NCI-H2196 (cell line): ENCODE measurements around the gene PAK6.

Experiments
- DNase-seq: peaks from one replicate; lab custom pipeline; 2025; ENCODE audit not compliant: unreplicated experiment; lab: John Stamatoyannopoulos, UW

PAK6 gene

GRCh38 chr15:40241269-40242212 is 2.7 kb downstream of the PAK6 start:
- no peak for DNase-seq

DNA sequence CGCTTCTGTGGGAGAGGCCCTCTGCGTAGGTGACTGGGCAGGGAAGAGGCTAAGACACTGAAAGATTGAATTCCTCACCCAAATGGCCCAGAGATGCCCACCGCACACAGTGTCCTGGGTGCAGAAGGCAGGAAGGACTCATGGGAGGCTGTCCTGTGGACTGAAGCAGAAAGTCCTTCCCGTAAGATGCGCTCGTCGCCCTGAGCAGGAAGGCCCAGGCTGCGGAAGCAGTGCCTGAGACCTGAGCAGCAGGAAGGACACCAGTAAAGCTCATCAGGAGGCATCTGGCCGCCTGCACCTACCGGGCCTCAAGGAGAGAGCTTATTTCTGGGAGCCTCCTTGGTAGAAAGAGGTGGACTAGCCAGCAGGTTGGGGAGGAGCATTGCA is 3.3 kb downstream of the PAK6 start:
- no peak for DNase-seq

DNA sequence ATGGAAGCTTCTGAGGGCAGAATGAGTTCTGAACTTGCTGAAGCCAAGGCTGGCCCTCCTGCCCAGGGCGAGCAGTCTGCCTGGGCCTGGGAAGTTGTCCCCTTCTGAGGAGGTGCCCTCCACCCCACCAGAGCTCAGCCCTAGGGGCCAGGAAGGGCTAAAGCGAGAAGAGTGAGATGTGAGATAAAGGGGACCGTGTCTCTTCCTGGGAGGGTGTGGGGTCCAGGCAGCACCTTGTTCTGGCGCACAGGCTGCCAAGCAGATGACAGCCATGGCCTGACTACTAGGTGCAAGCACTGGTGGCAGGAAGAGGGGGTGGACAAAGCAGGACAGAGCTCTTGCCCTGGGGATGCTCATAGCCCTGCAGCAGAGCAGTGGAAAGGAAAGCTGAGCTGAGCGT is 3.7 kb downstream of the PAK6 start:
- DNase-seq: no peak

DNA sequence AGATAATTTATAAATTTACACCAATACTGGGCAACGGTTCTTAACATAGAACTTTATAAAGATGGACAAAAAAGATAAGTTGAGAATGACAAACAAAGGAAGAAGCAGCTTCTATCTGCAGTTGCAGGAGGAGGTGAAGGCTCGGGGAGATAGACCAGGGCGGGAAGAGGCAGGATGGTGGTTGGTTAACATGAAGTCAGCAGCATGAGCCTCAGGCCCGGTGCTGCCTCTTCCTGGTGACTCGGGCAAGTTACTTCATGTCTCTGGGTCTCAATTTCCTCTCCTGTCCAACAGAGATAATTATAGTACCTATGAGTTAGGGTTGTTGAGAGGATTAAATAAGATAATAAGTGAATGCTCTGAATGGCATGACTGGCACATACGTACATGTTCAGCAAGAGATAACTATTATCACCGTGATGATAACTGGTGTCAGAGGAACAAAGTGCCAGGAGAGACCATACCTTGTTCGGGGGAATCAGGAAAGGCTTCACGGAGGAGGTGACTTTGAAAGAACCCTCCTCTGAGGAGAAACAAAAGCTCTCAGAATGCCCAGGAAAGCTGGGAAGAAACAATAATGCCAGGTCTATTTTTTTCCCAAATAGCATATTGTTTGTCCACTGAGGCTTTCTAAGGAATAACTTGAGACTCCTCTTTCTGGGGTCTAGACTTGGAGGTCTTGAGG is 4.4 kb downstream of the PAK6 start:
- no peak for DNase-seq

DNA sequence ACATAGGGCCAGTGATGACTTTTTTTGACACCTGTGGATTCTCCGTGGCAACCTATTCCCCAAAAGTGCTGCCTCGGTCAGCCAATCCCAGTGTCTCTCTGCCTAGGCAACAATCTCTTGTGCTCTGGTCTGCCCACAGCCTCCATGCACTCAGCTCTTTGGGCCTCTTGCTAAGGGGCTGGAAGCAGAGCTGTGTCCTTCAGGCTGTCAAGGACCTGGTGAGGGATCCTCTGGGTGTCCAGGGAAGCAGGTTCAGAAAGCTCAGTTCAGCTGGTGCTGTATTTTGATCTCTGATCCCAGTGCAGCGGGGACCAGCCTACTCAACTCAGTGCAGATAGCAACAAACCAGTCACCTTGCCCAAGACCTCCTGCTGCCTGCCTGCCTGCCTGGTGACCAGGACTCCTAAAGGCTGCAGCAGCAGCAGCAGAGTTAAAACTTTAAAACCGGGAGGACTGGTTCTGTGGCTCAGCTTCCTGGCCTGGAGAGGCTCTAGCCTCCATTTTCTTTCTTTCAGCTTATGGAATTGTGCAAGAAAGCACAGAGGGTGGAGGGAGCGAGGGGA is 6.2 kb downstream of the PAK6 start:
- no peak for DNase-seq

- no peak for DNase-seq
These were observed 7.0 kb downstream of the PAK6 start for GRCh38 chr15:40245666-40246450.

GRCh38 chr15:40246496-40247280 is 7.8 kb downstream of the PAK6 start:
- no peak for DNase-seq

DNA sequence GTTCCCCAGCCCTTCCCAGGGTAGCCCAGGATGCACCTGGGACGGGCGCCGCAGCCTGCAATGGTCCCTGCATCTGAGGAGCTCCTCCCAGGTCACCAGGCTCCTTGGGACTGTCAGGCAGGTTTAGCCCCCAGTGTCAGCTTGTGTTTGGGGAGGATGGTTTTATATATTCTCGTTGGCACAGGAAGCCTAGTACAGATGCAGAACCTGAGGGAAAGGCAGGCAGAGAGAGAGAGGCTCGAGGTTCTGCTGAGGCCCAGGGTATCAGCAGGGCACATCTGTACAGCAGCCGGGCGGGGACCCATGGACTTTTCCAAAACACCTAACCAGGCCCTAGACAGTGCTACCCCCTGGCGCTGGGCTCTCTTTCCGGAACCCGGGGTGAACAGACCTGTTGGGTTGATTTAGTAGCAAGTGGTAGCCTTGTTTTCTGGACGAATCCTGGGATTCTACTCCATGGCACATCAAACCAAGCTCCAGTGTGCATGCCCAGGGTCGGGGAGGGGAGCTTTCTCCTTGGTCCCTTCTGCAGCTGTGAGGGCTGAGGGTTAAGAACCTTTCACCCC is 8.6 kb downstream of the PAK6 start:
- no peak for DNase-seq

- DNase-seq: no peak
These were observed 9.3 kb downstream of the PAK6 start for GRCh38 chr15:40248006-40248783.

DNA sequence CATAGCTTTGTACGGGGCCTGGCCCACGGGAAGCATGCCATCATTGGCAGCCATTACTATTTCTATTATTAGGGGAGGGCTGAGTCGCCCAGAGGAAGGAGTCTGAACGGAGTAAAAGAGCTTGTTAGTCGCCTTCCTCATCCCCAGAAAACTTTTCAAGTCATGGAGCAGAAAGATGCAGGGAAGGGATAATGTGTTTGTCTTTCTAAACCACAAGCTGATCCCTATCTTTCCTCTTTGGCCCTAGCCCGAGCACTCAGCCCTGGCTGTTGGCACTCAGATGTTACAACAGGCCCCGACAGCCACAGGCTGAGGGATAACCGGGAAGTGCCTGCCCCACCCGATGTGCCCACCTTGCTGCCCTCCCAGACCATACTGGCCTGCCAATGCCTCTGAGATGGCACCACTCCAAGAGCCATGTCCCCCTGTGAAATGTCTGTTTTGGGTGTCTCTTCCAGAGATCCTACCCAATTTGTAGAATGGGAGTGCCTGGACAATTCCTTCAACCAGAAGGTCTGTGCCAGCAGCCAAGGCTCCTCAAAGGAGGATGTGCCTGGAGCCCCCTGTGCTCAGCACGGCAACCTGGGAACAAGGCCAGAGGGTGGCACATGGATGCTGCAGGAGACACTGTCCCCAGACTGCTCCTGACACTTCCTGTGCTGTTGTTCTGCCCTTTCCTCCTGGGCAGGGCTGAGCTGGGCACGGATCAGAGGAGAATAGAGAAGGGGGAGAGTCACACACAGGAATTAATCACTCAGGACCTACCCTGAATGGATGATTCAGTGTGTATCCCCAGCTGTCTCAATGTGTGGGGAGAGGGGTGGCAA is 10.8 kb downstream of the PAK6 start:
- no peak for DNase-seq

- no peak for DNase-seq
These were observed 11.4 kb downstream of the PAK6 start for GRCh38 chr15:40250304-40250656.

DNA sequence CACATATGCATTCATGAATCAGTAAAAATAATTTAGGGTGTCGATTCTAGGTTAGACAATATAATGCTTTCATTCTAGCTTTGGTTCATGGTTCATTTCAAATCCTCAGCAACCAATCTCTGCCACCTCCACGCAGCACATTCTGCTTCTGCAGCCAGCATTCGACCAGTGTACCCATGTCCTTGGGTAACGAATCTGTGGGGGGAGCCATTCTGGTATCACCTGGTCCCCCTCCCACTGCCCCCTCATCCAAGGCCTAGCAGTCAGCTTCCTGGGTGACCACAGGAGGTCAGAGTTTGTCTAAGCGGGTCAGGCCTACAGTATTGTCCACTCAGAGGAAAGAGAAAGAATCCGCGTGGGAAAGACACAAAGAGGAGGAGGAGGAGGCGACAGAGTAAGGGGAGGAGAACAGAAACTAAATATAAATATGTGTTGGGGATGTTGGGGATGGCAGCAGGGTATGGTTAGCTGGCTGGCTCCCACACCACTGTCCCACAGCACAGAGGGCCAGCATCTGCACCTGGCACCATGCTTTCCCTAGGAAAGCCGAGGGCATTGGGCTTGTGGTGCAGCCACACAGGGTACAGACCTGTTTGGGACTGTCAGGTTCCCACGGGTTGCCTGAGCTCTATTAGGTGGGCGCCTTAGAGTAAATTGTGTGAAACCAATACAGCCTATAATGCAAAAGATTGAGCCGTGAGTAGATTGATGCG is 12.1 kb downstream of the PAK6 start:
- DNase-seq: no peak

DNA sequence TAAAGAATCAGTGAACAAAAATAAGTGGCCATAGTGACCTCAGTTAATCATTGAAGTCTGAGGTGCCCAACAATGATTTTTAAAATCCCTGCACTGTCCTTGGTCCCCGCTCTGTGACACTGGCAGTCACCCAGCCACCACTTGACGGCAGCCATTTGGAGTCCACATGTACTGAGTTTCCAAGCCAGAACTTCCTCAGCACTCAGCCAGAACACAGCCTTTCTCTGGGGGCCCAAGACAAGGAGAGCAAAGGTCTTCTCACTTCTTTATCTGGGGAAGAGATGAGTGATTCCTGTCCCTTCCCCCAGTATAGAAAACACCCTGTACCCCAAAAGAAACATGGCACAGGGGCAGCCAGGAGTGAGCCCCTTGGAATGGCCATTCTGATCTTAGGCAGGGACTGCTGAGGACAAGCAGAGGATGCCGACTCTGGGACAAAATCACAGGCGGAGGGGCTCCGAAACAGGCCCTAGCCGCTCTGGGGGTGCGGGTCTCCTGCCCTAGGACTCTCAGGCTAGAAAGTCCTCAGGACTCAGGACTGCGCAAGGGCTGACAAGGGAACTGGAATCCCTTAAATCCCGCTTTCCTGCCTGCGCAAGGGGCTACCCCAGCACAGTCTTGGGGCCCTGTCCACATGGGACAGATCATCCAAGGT is 12.8 kb downstream of the PAK6 start:
- no peak for DNase-seq

DNA sequence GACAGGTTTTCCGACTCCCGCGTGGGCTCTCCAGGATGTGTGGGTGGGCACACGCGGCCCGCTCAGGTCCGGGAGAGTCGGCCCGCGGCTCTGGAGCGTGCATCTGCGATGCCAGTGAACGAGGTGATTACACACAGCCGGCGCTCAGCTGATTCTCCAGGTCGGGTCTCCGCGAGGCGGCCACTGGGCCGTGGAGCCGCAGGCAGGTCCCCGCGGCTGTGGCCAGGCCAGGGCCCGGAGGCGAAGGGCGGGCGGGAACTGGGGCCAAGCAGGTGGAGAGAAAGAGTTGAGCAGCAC is 13.2 kb downstream of the PAK6 start:
- DNase-seq: no peak

GRCh38 chr15:40252438-40253166 is 13.7 kb downstream of the PAK6 start:
- no peak for DNase-seq

- DNase-seq: no peak
These were observed 14.4 kb downstream of the PAK6 start for GRCh38 chr15:40253167-40253790.

DNA sequence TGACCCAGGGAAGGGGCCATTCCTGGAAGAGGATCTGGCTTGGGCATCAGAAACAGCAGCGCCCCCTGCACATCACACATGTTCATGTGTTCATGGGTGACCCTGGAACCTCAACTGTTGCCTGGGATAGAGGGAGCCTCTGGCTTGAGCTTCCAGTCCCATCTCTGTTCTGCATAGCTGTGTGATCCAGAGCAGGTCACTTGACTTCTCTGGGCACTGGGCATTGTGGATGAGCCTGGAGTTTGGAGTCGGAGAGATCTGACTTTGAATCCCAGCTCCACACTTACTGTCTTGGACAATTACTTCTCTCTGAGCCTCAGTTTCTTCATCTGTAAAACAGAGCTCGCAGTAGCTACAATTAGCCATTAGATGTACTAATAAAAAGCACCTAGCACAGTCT is 15.6 kb downstream of the PAK6 start:
- no peak for DNase-seq
